GM23338 (cell line): Measurements from ENCODE around the gene KANK4. TPM values are rescaled to one million over a fixed set of nuclear protein-coding genes. Genes with fewer than 3 reads are reported as not detected.

Experiments used
- CREB1 ChIP-seq: fragments of 250-450 bp; sonication (Bioruptor Pico); IDR thresholded peaks from 2 replicates; pipeline ENCODE4 v1.5.0; 2020; ENCODE audit warnings: low read depth, mild to moderate bottlenecking, moderate library complexity
- CTCF ChIP-seq, 2 experiments: fragments of 200-600 bp in 1 of 2; sonication (generic) in 1 of 2; conservative IDR thresholded peaks; 2 replicates each; pipeline versions ENCODE4 v1.5.1 to v1.6.1; 2016 to 2017; ENCODE audit warnings: antibody characterized with exemption in 2 of 2, low read depth in 2 of 2, mild to moderate bottlenecking in 2 of 2, moderate library complexity in 1 of 2
- EZH2 ChIP-seq: fragments of 200-600 bp; sonication (generic); IDR thresholded peaks from one replicate; pipeline ENCODE4 v1.8.0; 2017; ENCODE audit warnings: antibody characterized with exemption, mild to moderate bottlenecking, low read depth; ENCODE audit not compliant: unreplicated experiment
- JUNB ChIP-seq: IDR thresholded peaks from one replicate; pipeline ENCODE4 v1.6.1; 2016; ENCODE audit warnings: antibody characterized with exemption; ENCODE audit not compliant: unreplicated experiment
- POLR2AphosphoS5 ChIP-seq: IDR thresholded peaks from 2 replicates; pipeline ENCODE4 v1.6.1; 2016; ENCODE audit warnings: antibody characterized with exemption, low read depth
- ZNF114 ChIP-seq: fragments of 250-450 bp; sonication (Bioruptor Pico); IDR thresholded peaks from 2 replicates; pipeline ENCODE4 v1.5.0; 2020; ENCODE audit warnings: mild to moderate bottlenecking, moderate library complexity
- ZNF331 ChIP-seq: fragments of 250-450 bp; sonication (Bioruptor Pico); IDR thresholded peaks from 2 replicates; pipeline ENCODE4 v1.5.0; 2020; ENCODE audit warnings: low read depth, mild to moderate bottlenecking, moderate library complexity
- ZNF462 ChIP-seq: fragments of 250-450 bp; sonication (Bioruptor Pico); IDR thresholded peaks from 2 replicates; pipeline ENCODE4 v1.5.0; 2020; ENCODE audit warnings: mild to moderate bottlenecking, moderate library complexity
- polyA plus RNA-seq: library from polyadenylated mRNA; unstranded; fragments of >200 nt; fragmentation: Nextera tagmentation; extraction: Ambion mirVana; gene quantifications from 2 replicates; pipeline ENCODE4 v1.2.1, GENCODE V29; 2016
- total RNA-seq: library from RNA; depleted of rRNA; stranded (reverse); fragments of >200 nt; shearing (Covaris generic); gene quantifications from 2 replicates; pipeline ENCODE4 v1.2.3, GENCODE V29; 2014

KANK4 gene
- total and polyA plus RNA-seq, 2 experiments from 2014 or later: 0.31 to 0.42 TPM

- TF ChIP-seq ZNF462 (no peak), EZH2 (no peak), JUNB (no peak), POLR2AphosphoS5 (no peak), CREB1 (CRISPR knock-in tag) (no peak), ZNF331 (CRISPR knock-in tag) (no peak), ZNF114 (CRISPR knock-in tag) (no peak), CTCF (conservative IDR thresholded peaks at IDR 0.05; ENCODE audit: low read depth in 2 of 2) (no peak)
These were observed 19.6 kb downstream of the KANK4 start (continued) for GRCh38 chr1:62299426-62300200.
